GM23248 (cell line): ENCODE measurements around the gene ATF4. TPM values are rescaled to one million over a fixed set of nuclear protein-coding genes. Genes with fewer than 3 reads are reported as not detected.

ENCODE experiments used
- DNase-seq: peaks from one replicate; pipeline ENCODE4 v3.0.0-alpha.2; 2015
- H2AFZ ChIP-seq: fragments of 200-600 bp; sonication (generic); 2 replicates; pipeline ENCODE4 v1.6.1; 2016; ENCODE audit warnings: antibody characterized with exemption
- H3F3A ChIP-seq: fragments of 200-600 bp; sonication (generic); 2 replicates; pipeline ENCODE4 v1.6.1; 2016; ENCODE audit warnings: mild to moderate bottlenecking, antibody characterized with exemption, mixed run types; ENCODE audit not compliant: insufficient read depth
- H3K27ac ChIP-seq: fragments of 200-600 bp; sonication (generic); 2 replicates; pipeline ENCODE4 v1.5.1; 2016; ENCODE audit warnings: mild to moderate bottlenecking
- H3K27me3 ChIP-seq: fragments of 200-600 bp; sonication (generic); replicated peaks from 2 replicates; pipeline ENCODE4 v1.6.1; 2016; ENCODE audit warnings: mild to moderate bottlenecking; ENCODE audit not compliant: insufficient read depth
- H3K36me3 ChIP-seq: fragments of 200-600 bp; sonication (generic); 2 replicates; pipeline ENCODE4 v1.6.1; 2016; ENCODE audit warnings: low read depth, mild to moderate bottlenecking
- H3K4me1 ChIP-seq: fragments of 200-600 bp; sonication (generic); 2 replicates; pipeline ENCODE4 v1.6.1; 2016; ENCODE audit warnings: mild to moderate bottlenecking; ENCODE audit not compliant: insufficient read depth
- H3K4me2 ChIP-seq: fragments of 200-600 bp; sonication (generic); one replicate; pipeline ENCODE4 v1.6.1; 2016; ENCODE audit warnings: mild to moderate bottlenecking; ENCODE audit not compliant: unreplicated experiment
- H3K4me3 ChIP-seq: fragments of 200-600 bp; sonication (generic); 2 replicates; pipeline ENCODE4 v1.5.1; 2016; ENCODE audit warnings: mild to moderate bottlenecking
- H3K79me2 ChIP-seq: fragments of 200-600 bp; sonication (generic); 2 replicates; pipeline ENCODE4 v1.6.1; 2016; ENCODE audit warnings: mild to moderate bottlenecking; ENCODE audit not compliant: insufficient read depth
- H3K9ac ChIP-seq: fragments of 200-600 bp; sonication (generic); 2 replicates; pipeline ENCODE4 v1.6.1; 2016; ENCODE audit warnings: mild to moderate bottlenecking
- H3K9me2 ChIP-seq: fragments of 200-600 bp; sonication (generic); 2 replicates; pipeline ENCODE4 v1.6.1; 2016; ENCODE audit warnings: mixed run types, mild to moderate bottlenecking, moderate library complexity; ENCODE audit not compliant: insufficient read depth
- H3K9me3 ChIP-seq: fragments of 200-600 bp; sonication (generic); one replicate; pipeline ENCODE4 v1.6.1; 2017; ENCODE audit warnings: low read depth
- H4K20me1 ChIP-seq: fragments of 200-600 bp; sonication (generic); 2 replicates; pipeline ENCODE4 v1.6.0; 2016; ENCODE audit not compliant: insufficient read depth
- EZH2 ChIP-seq: fragments of 200-600 bp; sonication (generic); IDR thresholded peaks from 2 replicates; pipeline ENCODE4 v1.6.1; 2018; ENCODE audit warnings: antibody characterized with exemption, mild to moderate bottlenecking; ENCODE audit not compliant: insufficient read depth, poor library complexity, severe bottlenecking
- EZH2phosphoT487 ChIP-seq: fragments of 200-600 bp; sonication (generic); IDR thresholded peaks from 2 replicates; pipeline ENCODE4 v1.6.1; 2018; ENCODE audit warnings: antibody characterized with exemption, moderate library complexity, mild to moderate bottlenecking, low read depth; ENCODE audit not compliant: insufficient read depth
- WGBS, 2 experiments: methylation state at CpG; one replicate each; pipeline ENCODE4 v1.1.6; 2015 to 2017; ENCODE audit warnings: low lambda C conversion rate in 2 of 2, low coverage in 1 of 2; ENCODE audit errors: missing lambda C conversion rate in 2 of 2; 5-methylcytosine and 5-hydroxymethylcytosine counted together
- in situ Hi-C: fragments of 300-500 bp; cut with MboI; formaldehyde crosslinking; loops from 2 replicates; pipeline ENCODE4 v1.15.0; 2020
- polyA plus RNA-seq: library from polyadenylated mRNA; unstranded; fragments of >200 nt; fragmentation: Nextera tagmentation; extraction: Ambion mirVana; gene quantifications from 2 replicates; pipeline ENCODE4 v1.2.1, GENCODE V29; 2016
- total RNA-seq: library from RNA; depleted of rRNA; stranded (reverse); fragments of >200 nt; shearing (Covaris generic); gene quantifications from 2 replicates; pipeline ENCODE4 v1.2.3, GENCODE V29; 2014

ATF4 gene
- total and polyA plus RNA-seq, 2 experiments from 2014 or later, result 293 to 529 TPM

DNA sequence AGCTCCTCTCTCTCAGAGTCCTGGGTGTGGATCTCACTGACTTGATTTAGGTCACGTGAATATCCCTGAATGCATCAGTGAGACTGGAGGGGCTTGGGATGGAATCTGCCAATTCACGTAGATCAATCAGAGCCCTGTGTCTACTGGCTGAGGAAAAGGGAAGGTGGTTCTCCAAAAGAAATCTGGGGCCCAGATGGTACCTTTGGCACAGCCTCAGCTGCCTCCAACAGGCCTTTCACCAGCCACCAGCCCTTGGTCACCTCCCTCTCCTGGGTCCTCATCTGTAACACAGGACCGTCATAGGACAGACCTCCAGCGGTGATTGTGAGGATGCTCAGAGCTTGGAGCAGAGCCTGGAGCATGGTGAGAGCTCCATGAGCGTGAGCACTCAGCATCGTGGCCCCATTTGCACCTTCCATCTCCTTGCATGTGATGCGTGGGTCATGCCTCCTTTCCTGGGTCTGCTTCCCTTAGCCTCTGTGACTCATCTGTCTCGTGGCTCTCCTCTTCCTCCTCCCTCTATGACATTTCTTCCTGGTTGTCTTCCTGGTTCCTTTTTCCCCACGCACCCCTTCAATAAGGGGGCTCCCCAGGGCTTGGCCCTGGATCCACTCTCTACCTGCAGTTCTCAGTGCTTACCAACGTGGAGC is 25.8 kb upstream of the ATF4 start:
- Histone ChIP-seq H3F3A (peaks cover 16% of the 10 kb centered on the region), H3K9me2 (no peaks in the 10 kb centered on the region), H2AFZ (no peak overlapping the region), H3K9ac (peak overlapping the region; percentile 50; the same call in 1 of the 2 replicates), H3K36me3 (no peaks in the 10 kb centered on the region), H3K27me3 (no peaks in the 10 kb centered on the region), H3K4me3 (no peak overlapping the region), H3K9me3 (no peaks in the 10 kb centered on the region), H3K27ac (peak overlapping the region; percentile 77), H3K4me2 (no peak overlapping the region), H4K20me1 (no peaks in the 10 kb centered on the region), H3K79me2 (no peaks in the 10 kb centered on the region), H3K4me1 (peaks cover 10% of the 10 kb centered on the region)
- DNase-seq, result peak; percentile 40
- TF ChIP-seq EZH2phosphoT487, result no peak
- in situ Hi-C loops, result loop anchor here (25.0 kb wide), 1 partner anchor 93 kb away; no protein-coding TSS in a partner anchor
- 69 to 71% methylated on average over 9 to 10 of the region's 10 CpGs for WGBS, 2 experiments

DNA sequence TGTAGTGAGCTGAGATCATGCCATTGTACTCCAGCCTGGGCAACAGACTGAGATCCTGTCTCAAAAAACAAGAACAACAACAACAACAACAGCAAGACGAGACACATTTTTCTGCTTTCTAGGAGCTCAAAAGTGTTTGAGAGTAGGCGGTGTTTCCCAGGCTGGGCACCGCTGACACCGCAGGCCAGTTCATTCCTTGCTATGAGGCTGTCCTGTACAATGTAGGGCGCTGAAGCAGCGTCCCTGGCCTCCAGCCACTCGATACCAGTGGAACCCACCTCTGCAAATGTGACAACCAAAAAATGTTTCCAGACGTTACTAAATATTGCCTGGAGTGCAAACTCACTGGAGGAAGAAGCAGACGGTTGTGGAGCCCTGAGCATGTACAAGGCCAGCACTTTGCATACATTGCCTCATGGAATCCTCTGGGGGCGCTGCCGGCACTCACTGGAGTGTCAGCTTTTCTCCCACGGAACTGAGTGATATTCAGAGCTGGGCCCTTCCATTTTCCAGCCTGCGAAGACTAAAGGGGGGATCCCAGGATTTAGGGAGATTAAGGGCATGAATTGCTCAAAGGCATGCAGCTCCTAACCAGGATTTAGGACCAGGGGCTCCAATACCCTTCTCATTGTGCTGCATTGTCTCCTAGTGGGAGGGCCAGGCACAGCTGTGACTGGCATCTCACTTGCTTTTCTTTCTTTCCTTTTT is 24.1 kb upstream of the ATF4 start:
- no peak for TF ChIP-seq EZH2
- TF ChIP-seq EZH2phosphoT487, result no peak
- no peaks in the 10 kb centered on the region for H3K79me2 ChIP-seq
- peak overlapping the region; percentile 62; the same call in 1 of the 2 replicates for H2AFZ ChIP-seq
- no peak overlapping the region for H3K4me3 ChIP-seq
- peaks cover 13% of the 10 kb centered on the region for H3K4me1 ChIP-seq
- H3K4me2 ChIP-seq, result no peak overlapping the region
- no peak overlapping the region for H3K9ac ChIP-seq
- H3K27ac ChIP-seq, result no peak overlapping the region
- no peaks in the 10 kb centered on the region for H3K36me3 ChIP-seq
- H3F3A ChIP-seq, result peaks cover 16% of the 10 kb centered on the region
- DNase-seq, result peak; percentile 87
- in situ Hi-C loops, result loop anchor here (25.0 kb wide), 1 partner anchor 91 kb away; no protein-coding TSS in a partner anchor
- H4K20me1 ChIP-seq, result no peaks in the 10 kb centered on the region
- no peaks in the 10 kb centered on the region for H3K9me2 ChIP-seq
- no peaks in the 10 kb centered on the region for H3K27me3 ChIP-seq
- WGBS, 2 experiments, result 37 to 40% methylated on average over 13 of the region's 13 CpGs
- no peaks in the 10 kb centered on the region for H3K9me3 ChIP-seq

DNA sequence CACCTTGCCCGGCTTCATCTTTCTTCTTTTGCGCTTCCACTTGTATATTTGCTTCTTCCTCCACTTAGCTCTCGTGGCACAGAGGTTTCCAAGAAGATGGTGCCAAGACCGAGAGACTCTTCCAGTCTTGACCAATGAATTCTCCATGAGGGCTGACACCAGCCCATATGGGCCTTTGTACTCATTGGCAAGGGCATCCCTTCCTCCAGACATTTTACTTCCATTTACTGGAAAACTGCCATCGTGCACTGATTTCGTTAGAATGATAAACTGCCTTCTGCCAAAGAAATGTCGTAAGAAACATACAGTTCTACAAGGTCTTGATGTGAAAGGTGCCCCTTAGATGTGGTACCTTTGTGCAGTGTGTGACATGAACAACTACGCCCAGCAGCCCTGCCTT is 22.9 kb upstream of the ATF4 start:
- 91 to 94% methylated on average over 8 of the region's 8 CpGs for WGBS, 2 experiments
- in situ Hi-C loops, result loop anchor here (25.0 kb wide), 1 partner anchor 90 kb away; no protein-coding TSS in a partner anchor
- Histone ChIP-seq H3K4me1 (peaks cover 19% of the 10 kb centered on the region), H4K20me1 (no peaks in the 10 kb centered on the region), H3F3A (peaks cover 16% of the 10 kb centered on the region), H3K36me3 (no peaks in the 10 kb centered on the region), H3K4me3 (no peak overlapping the region), H3K27ac (no peak overlapping the region), H3K9me3 (no peaks in the 10 kb centered on the region), H3K9ac (no peak overlapping the region), H3K79me2 (peaks cover 3% of the 10 kb centered on the region), H3K9me2 (no peaks in the 10 kb centered on the region), H3K27me3 (no peaks in the 10 kb centered on the region), H3K4me2 (no peak overlapping the region), H2AFZ (no peak overlapping the region)
- DNase-seq, result no peak
- TF ChIP-seq EZH2phosphoT487, result no peak
- no peak for TF ChIP-seq EZH2

DNA sequence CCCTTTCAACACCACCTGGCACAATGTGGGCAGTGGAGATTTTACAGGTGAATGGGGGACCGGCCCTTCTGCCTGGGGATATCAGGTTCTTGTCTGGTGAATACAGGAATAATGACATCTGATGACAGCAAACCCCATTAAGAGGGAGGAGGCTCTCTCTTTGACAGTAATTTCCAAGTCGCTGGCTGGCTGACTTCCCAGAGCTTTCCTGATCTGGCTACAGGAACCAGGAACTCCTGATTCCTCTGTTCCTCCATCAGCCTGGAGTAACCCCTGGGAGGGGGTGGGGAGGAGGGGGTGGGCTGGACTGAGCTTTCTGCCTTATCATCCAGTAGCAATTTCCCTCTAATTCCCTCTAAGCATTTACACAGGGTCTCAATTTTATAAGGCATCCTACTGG is 22.0 kb upstream of the ATF4 start:
- Histone ChIP-seq H2AFZ (no peak overlapping the region), H3K4me3 (no peak overlapping the region), H3K4me2 (no peak overlapping the region), H3K9ac (no peak overlapping the region), H3K9me2 (no peaks in the 10 kb centered on the region), H3K79me2 (peaks cover 12% of the 10 kb centered on the region), H3K27me3 (no peaks in the 10 kb centered on the region), H3K27ac (no peak overlapping the region), H3K36me3 (no peaks in the 10 kb centered on the region), H3F3A (peaks cover 12% of the 10 kb centered on the region), H3K4me1 (peaks cover 21% of the 10 kb centered on the region), H4K20me1 (no peaks in the 10 kb centered on the region), H3K9me3 (no peaks in the 10 kb centered on the region)
- no peak for TF ChIP-seq EZH2phosphoT487
- no peak for TF ChIP-seq EZH2
- in situ Hi-C loops, result loop anchor here (25.0 kb wide), 1 partner anchor 89 kb away; no protein-coding TSS in a partner anchor
- DNase-seq, result no peak
- WGBS, 2 experiments, result 0 to 6% methylated on average over 2 of the region's 2 CpGs
